Measurements from ENCODE around the gene TET2. TPM values are rescaled to one million over a fixed set of nuclear protein-coding genes. Genes with fewer than 3 reads are reported as not detected.

TET2 gene
- 7.1 and 8.9 TPM in 2 replicates for total RNA-seq

DNA sequence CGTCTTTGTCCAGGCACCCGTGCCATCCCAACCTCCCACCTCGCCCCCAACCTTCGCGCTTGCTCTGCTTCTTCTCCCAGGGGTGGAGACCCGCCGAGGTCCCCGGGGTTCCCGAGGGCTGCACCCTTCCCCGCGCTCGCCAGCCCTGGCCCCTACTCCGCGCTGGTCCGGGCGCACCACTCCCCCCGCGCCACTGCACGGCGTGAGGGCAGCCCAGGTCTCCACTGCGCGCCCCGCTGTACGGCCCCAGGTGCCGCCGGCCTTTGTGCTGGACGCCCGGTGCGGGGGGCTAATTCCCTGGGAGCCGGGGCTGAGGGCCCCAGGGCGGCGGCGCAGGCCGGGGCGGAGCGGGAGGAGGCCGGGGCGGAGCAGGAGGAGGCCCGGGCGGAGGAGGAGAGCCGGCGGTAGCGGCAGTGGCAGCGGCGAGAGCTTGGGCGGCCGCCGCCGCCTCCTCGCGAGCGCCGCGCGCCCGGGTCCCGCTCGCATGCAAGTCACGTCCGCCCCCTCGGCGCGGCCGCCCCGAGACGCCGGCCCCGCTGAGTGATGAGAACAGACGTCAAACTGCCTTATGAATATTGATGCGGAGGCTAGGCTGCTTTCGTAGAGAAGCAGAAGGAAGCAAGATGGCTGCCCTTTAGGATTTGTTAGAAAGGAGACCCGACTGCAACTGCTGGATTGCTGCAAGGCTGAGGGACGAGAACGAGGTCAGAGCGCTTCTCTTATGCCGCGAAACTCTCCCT, at the start of gene TET2:
Gene TET2, plus strand, starts transcription at position 601 of the 740 bp plus-strand sequence. CDS start 87,067 bp downstream, outside the sequence.

